Smooth muscle cell (in vitro differentiated cells): Measurements from ENCODE around the gene ADRA2B. TPM values are rescaled to one million over a fixed set of nuclear protein-coding genes. Genes with fewer than 3 reads are reported as not detected.

Experiments
- DNase-seq: peaks from one replicate; lab custom pipeline; 2025; ENCODE audit not compliant: unreplicated experiment; lab: John Stamatoyannopoulos, UW
- H2AFZ ChIP-seq: fragments of 200-600 bp; sonication (generic); 2 replicates; pipeline ENCODE4 v1.6.0; 2016; ENCODE audit warnings: antibody characterized with exemption, low read depth, mild to moderate bottlenecking
- H3F3A ChIP-seq: fragments of 200-600 bp; sonication (generic); 2 replicates; pipeline ENCODE4 v1.6.0; 2017; ENCODE audit warnings: antibody characterized with exemption, low read depth
- H3K27ac ChIP-seq: fragments of 200-600 bp; sonication (generic); 2 replicates; pipeline ENCODE4 v1.5.1; 2016; ENCODE audit warnings: low read depth, mild to moderate bottlenecking
- H3K27me3 ChIP-seq: fragments of 200-600 bp; sonication (generic); 2 replicates; pipeline ENCODE4 v1.6.1; 2016; ENCODE audit warnings: low read depth, mild to moderate bottlenecking
- H3K36me3 ChIP-seq: fragments of 200-600 bp; sonication (generic); 2 replicates; pipeline ENCODE4 v1.5.1; 2016; ENCODE audit warnings: low read depth
- H3K4me1 ChIP-seq: fragments of 200-600 bp; sonication (generic); 2 replicates; pipeline ENCODE4 v1.5.1; 2016; ENCODE audit warnings: low read depth
- H3K4me2 ChIP-seq: fragments of 200-600 bp; sonication (generic); 2 replicates; pipeline ENCODE4 v1.6.0; 2016; ENCODE audit warnings: mild to moderate bottlenecking
- H3K4me3 ChIP-seq: fragments of 200-600 bp; sonication (generic); 2 replicates; pipeline ENCODE4 v1.5.1; 2016; ENCODE audit warnings: mild to moderate bottlenecking
- H3K79me2 ChIP-seq: fragments of 200-600 bp; sonication (generic); 2 replicates; pipeline ENCODE4 v1.6.0; 2016; ENCODE audit warnings: low read depth, mild to moderate bottlenecking
- H3K9ac ChIP-seq: fragments of 200-600 bp; sonication (generic); 2 replicates; pipeline ENCODE4 v1.6.0; 2016; ENCODE audit warnings: low read depth
- H3K9me3 ChIP-seq: fragments of 200-600 bp; sonication (generic); replicated peaks from 2 replicates; pipeline ENCODE4 v1.5.1; 2016; ENCODE audit warnings: low read depth
- H4K20me1 ChIP-seq: fragments of 200-600 bp; sonication (generic); 2 replicates; pipeline ENCODE4 v1.6.0; 2016; ENCODE audit warnings: low read depth
- CTCF ChIP-seq: fragments of 200-600 bp; sonication (generic); IDR thresholded peaks from 2 replicates; pipeline ENCODE4 v1.5.1; 2017; ENCODE audit warnings: borderline replicate concordance, mild to moderate bottlenecking, antibody characterized with exemption; ENCODE audit not compliant: insufficient read depth, poor library complexity, severe bottlenecking
- WGBS: methylation state at CpG from one replicate; pipeline ENCODE4 v1.1.7; 2016; ENCODE audit warnings: low lambda C conversion rate; 5-methylcytosine and 5-hydroxymethylcytosine counted together
- polyA plus RNA-seq: library from polyadenylated mRNA; unstranded; fragments of >200 nt; fragmentation: Nextera tagmentation; extraction: Ambion mirVana; gene quantifications from 2 replicates; pipeline ENCODE4 v1.2.1, GENCODE V29; 2016
- total RNA-seq: library from RNA; depleted of rRNA; stranded (reverse); fragments of >200 nt; gene quantifications from 2 replicates; pipeline ENCODE4 v1.2.3, GENCODE V29; 2014

ADRA2B gene
- total and polyA plus RNA-seq, 2 experiments from 2014 or later, result 0.06 to 1.2 TPM

GRCh38 chr2:96147593-96148201 is 31.3 kb upstream of the ADRA2B start:
- no peaks in the 10 kb centered on the region for H3K27me3 ChIP-seq
- DNase-seq, result no peak
- no peaks in the 10 kb centered on the region for H3K79me2 ChIP-seq
- no peak for TF ChIP-seq CTCF
- 74% methylated on average over 9 of the region's 9 CpGs for WGBS
- no peak overlapping the region for H3K9ac ChIP-seq
- H3K4me3 ChIP-seq, result no peak overlapping the region
- H3K4me1 ChIP-seq, result peaks cover 4% of the 10 kb centered on the region
- H3K27ac ChIP-seq, result peak overlapping the region; percentile 16
- no peak overlapping the region for H2AFZ ChIP-seq
- no peaks in the 10 kb centered on the region for H3F3A ChIP-seq
- H3K4me2 ChIP-seq, result peak overlapping the region; percentile 64
- peaks cover 11% of the 10 kb centered on the region for H4K20me1 ChIP-seq
- H3K36me3 ChIP-seq, result no peaks in the 10 kb centered on the region
- H3K9me3 ChIP-seq, result no peaks in the 10 kb centered on the region

DNA sequence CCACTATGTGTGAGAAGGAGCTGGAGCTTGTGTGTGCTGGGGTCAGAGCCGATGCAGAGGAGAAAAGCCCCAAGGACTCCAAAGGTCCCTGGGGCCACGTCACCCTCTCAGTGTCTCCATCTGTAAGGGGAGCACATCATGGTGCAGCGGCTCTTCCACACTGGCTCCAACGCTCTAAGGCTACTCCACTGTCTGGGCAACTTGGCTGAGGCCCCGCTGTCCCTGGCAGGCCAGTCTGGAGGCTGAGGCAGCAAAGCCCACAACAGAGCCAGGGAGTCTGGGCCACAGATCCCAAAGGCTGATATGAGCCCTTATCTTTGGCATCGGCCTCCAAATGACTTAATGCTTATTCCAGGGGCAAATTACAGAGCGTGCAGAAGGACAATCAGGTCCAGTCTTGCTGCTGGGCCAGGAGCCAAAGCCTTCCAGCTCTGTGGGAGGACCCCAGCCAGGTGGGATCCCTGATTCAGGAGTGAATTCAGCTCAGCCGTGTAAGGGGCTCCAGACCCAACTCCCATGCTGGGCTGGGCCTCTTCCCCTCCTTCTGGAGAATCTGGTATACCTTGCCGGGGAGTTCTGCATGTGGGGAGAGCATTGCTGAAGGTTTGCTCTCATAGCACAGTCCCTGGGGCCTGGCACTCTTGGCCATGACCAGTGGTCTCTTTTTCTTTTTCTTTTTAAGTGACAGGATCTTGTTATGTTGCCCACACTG is 30.7 kb upstream of the ADRA2B start:
- TF ChIP-seq CTCF, result no peak
- Histone ChIP-seq H3K4me2 (no peak overlapping the region), H3K9ac (no peak overlapping the region), H4K20me1 (peaks cover 11% of the 10 kb centered on the region), H3K27me3 (no peaks in the 10 kb centered on the region), H3K36me3 (no peaks in the 10 kb centered on the region), H3K79me2 (no peaks in the 10 kb centered on the region), H3K27ac (peak overlapping the region; percentile 11), H3K4me1 (peaks cover 4% of the 10 kb centered on the region), H3F3A (no peaks in the 10 kb centered on the region), H2AFZ (no peak overlapping the region), H3K4me3 (no peak overlapping the region), H3K9me3 (no peaks in the 10 kb centered on the region)
- DNase-seq, result no peak
- 49% methylated on average over 9 of the region's 9 CpGs for WGBS

- Histone ChIP-seq H3K27me3 (no peaks in the 10 kb centered on the region), H2AFZ (no peak overlapping the region), H3K9ac (no peak overlapping the region), H3K27ac (peak overlapping the region; percentile 11), H3F3A (no peaks in the 10 kb centered on the region), H3K36me3 (no peaks in the 10 kb centered on the region), H3K4me2 (peak overlapping the region; percentile 88), H3K9me3 (no peaks in the 10 kb centered on the region), H4K20me1 (peaks cover 11% of the 10 kb centered on the region), H3K4me3 (no peak overlapping the region), H3K79me2 (no peaks in the 10 kb centered on the region), H3K4me1 (peaks cover 4% of the 10 kb centered on the region)
- DNase-seq, result no peak
- TF ChIP-seq CTCF, result no peak
- WGBS, result 73% methylated on average over 20 of the region's 20 CpGs
Observed at GRCh38 chr2:96146153-96146880, 29.9 kb upstream of the ADRA2B start.
